Hematopoietic multipotent progenitor cell treated with erythropoietin and hydrocortisone succinate and interleukin-3 and kit ligand, for 15 days (in vitro differentiated cells): Measurements from ENCODE around the gene UBE4A.

Source experiments
- DNase-seq: peaks from one replicate; pipeline ENCODE4 v3.0.0-alpha.2; 2015; ENCODE audit warnings: low spot score

The UBE4A gene, protein sequence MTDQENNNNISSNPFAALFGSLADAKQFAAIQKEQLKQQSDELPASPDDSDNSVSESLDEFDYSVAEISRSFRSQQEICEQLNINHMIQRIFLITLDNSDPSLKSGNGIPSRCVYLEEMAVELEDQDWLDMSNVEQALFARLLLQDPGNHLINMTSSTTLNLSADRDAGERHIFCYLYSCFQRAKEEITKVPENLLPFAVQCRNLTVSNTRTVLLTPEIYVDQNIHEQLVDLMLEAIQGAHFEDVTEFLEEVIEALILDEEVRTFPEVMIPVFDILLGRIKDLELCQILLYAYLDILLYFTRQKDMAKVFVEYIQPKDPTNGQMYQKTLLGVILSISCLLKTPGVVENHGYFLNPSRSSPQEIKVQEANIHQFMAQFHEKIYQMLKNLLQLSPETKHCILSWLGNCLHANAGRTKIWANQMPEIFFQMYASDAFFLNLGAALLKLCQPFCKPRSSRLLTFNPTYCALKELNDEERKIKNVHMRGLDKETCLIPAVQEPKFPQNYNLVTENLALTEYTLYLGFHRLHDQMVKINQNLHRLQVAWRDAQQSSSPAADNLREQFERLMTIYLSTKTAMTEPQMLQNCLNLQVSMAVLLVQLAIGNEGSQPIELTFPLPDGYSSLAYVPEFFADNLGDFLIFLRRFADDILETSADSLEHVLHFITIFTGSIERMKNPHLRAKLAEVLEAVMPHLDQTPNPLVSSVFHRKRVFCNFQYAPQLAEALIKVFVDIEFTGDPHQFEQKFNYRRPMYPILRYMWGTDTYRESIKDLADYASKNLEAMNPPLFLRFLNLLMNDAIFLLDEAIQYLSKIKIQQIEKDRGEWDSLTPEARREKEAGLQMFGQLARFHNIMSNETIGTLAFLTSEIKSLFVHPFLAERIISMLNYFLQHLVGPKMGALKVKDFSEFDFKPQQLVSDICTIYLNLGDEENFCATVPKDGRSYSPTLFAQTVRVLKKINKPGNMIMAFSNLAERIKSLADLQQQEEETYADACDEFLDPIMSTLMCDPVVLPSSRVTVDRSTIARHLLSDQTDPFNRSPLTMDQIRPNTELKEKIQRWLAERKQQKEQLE

DNA sequence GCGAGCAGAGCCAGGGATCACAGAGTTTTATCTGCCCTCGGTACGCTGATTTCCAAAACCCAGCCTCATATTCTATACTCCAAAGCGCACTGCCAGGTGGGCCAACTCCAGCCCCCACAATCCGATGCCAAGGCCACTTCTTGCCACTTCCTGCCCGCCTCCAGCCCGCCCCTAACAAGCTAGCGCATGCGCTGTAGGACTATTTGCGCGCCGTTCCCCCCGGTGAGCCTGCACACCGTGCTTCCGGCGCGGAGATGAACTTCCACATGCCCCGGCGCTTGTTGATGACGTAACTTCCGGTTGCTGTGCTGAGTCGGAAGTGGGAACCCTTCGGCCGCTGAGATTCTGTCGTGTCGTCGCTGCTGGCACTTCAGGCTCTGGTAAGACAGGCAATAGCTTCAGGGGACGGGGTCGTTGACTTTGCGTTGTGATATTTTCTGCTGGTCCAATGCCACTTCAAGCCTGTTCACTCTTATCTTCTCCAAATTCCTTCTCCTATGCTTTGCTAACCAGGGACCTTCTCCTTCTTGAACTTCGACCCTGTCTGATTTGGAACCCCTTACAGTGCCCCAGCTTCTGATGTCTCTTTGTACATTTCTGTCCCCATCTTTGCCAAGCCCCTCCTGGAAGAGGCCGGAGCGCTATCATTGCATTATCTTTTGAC lies at the start of gene UBE4A:
UBE4A (plus strand) TSS at position 306 of the 664 bp plus-strand sequence. CDS start 5,481 bp downstream, outside the sequence.
- peak; percentile 99 for DNase-seq

DNA sequence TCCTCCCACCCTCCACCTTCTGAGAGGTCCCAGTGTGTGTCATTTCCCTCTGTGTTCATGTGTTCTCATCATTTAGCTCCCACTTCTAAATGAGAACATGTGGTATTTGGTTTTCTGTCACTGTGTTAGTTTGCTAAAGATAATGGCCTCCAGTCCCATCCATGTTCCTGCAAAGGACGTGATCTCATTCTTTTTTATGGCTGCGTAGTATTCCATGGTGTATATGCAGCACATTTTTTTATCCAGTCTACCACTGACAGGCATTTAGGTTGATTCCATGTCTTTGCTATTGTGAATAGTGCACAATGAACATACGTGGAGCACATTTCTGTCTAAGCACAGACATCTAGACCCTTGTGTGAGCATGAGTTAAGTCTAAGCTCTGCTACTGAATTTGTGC lies 49.1 kb upstream of the UBE4A start:
- no peak for DNase-seq

DNA sequence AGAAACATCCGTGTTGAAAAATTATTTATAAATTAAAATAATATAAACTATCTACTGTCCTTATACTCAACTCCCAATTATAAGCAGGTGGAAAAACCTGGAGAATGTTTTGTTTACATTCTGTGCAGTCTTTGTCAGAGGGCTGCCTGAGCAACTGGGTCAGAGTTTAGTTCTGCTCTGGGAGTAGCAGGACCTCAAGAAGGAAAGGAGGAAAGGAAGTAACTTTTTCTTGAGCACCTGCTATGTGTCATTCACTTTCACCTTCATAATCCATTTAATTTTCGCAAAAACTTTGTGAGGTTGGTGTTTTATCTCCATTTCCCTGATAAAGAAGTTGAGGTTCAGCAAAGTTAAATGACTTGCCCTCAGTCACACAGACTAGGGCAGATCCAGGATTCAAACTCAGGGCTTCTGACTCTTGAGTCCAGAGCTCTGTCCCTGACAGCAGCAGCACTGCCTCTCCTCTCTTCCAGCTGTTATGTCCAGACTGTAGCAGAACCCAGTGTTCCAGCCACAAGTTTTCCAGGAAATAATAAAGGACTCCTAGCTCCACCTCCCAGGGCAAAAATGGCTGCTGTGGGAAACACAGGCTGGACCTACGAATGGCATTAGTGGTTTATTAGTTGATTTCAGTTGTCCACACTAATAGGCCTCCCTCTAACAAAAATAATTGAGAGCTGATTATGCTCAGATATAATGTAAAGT lies 48.5 kb upstream of the UBE4A start:
- DNase-seq, result no peak

DNA sequence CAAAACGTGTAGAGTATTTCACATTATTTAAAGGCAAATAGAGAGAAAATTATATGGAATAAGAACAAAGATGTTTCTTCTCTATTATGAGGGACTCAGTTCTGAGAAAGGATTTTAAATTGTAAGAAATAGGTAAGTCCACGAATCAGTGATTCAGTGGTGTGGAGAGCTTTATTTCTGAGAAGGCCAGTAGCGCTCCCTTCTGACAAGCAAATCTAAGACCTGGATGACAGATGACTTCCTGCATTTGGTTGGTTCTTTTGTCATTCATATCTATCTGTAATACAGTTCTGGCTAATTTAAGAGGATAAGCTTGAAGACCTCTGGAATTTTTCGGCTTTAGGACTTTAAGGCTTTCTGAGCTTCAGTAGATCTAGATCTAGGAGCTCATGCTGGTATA lies 47.9 kb upstream of the UBE4A start:
- DNase-seq, result no peak

DNA sequence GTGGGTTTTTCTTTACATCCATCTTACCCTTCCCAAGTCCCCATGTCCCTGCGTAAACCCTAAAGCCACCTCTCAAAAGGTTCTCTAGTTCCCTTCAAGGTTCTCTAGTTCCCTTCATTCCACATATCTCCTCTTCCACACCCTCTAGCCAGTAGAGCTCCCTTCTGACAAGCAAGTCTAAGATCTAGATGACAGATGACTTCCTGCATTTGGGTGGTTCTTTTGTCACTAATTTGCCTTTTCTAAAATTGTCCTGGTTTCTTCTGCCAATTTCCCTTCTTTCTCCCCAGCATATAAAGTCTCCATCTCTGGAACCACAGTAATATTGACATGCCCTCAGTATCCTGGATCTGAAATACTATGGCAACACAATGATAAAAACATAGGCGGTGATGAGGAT lies 47.1 kb upstream of the UBE4A start:
- no peak for DNase-seq

DNA sequence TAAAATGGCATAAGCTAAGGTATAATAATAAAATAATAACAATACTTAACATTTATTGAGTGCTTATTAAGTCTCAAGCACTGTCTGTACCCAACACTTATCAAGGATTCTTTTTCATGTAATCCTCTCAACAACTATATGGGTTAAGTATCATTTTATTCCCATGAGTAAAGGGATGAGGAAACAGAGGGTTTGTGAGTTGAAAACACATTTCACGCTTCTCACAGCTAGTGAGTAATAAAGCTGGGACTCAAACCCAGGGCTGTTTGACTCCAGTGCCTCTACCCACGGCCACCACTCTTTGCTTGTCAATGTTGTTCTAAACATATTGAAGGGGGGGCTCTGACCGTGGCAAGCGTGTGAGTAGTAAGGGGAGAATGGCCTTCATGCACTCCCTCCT lies 46.2 kb upstream of the UBE4A start:
- no peak for DNase-seq

- DNase-seq, result no peak
Observed at GRCh38 chr11:118314988-118315411, 44.4 kb upstream of the UBE4A start.

DNA sequence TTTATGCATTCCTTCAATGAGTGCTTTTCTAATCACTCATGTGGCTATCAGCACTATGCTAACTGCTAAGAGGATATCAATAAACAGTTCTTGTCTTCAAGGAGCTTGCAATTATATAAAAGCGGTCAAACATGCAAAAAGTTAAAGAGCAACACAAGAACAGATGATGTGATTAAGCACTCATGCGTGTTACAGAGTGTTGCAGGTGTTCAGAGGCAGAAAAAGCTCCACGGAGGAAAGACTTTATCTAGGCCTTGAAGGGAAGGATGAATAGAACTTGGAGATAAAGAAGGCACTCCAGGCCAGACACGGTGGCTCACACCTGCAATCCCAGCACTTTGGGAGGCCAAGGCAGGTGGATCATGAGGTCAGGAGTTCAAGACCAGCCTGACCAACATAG lies 41.3 kb upstream of the UBE4A start:
- no peak for DNase-seq

DNA sequence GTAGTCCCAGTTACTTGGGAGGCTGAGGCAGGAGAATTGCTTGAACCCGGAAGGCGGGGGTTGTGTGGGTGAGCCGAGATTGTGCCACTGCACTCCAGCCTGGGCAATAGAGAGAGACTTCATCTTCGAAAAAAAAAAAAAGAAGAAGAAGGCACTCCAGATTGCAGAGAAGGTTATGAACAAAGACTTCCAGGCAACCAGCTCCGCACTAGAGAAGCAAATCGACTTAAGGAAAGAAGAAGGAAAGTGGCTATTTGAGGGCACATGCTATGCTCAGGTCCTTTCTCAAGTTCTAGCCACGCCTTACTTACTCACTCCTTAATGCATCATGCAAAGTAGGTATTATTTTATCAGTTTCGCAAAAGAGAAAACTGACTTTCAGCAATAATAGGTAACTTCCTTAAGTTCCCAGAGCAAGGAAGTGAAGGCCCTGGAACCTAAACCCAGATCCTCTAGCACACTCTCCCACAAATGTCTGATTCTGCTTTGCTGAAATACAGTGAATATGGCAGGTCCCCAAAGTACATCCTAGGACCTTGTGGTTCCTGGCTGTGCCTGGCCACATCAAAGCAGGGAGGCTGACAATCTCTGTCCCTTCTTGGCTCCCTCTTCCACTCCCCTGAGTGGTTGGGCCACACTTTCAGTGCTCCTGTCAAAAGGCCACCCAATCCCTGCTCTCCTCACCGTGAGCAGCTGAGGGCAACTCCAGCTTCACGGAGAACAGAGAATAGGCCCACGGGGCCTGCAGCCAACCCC lies 40.6 kb upstream of the UBE4A start:
- no peak for DNase-seq

DNA sequence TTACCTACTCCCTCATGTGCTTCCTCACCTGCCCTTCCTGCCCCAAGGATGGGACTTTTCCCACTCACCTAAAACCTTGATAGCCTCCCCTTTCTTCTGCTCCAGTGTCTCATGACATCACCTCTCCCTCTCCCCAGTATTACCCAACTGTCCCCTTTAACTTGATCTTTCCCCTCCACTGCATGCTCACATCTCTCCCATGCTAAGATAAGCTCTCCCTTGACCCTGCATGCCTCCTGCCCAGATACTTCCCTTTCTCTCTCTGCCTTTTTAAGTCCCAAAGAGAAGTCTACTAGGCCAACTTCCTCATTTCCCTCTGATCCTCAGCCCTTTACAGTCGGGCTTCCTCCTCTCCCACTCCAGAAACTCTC lies 40.1 kb upstream of the UBE4A start:
- DNase-seq, result no peak

DNA sequence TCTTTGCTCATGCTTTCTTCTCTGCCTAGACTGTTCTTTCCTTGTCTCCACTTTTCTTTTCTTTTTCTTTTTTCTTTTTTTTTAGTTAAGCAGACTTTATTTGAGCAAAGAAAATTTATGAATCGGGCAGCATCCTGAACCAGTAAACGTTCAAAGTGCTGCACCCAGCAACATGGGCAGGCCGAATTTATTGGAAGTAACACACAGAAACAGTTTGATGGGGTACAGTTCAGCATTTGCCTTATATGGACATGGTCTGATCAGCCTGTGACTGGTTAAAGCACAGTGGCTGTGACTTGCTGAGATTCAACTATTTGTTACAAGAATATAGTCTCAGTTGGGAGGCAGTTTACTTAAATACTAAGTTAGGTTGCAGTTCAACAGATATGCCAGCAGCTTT lies 38.9 kb upstream of the UBE4A start:
- DNase-seq, result no peak

- DNase-seq, result no peak
Observed at GRCh38 chr11:118321386-118322082, 37.9 kb upstream of the UBE4A start.

DNA sequence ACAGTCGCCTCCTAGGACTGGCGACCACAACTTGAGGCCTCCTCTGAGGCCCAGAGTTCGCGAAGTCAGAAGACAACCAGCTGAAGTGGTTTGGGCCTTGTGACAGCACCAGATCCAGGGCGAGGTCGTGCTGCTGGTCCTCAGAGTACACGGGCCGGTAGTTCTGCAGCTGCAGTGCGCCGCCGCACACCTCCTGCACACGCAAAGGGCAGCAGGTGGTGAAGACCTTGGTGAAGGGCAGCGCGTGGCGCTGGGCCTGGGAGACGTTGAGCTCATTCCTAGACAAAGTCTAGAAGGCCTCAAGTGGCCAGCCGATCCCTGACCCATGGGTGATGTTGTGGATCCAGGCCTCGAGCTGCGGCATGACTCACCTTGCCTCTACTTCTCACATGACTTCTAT lies 36.7 kb upstream of the UBE4A start:
- DNase-seq, result no peak

GRCh38 chr11:118325283-118325682 lies 34.1 kb upstream of the UBE4A start:
- no peak for DNase-seq

GRCh38 chr11:118328745-118329144 lies 30.7 kb upstream of the UBE4A start:
- no peak for DNase-seq

- DNase-seq, result no peak
Observed at GRCh38 chr11:118334745-118335144, 24.7 kb upstream of the UBE4A start.

GRCh38 chr11:118338637-118339061 lies 20.8 kb upstream of the UBE4A start:
- DNase-seq, result no peak

- DNase-seq, result no peak
Observed at GRCh38 chr11:118339281-118339961, 20.0 kb upstream of the UBE4A start.

GRCh38 chr11:118340449-118340848 lies 19.0 kb upstream of the UBE4A start:
- DNase-seq, result no peak

- no peak for DNase-seq
Observed at GRCh38 chr11:118341261-118341660, 18.1 kb upstream of the UBE4A start.
